ENCODE measurements around the gene OR6T1.

OR6T1 gene, protein sequence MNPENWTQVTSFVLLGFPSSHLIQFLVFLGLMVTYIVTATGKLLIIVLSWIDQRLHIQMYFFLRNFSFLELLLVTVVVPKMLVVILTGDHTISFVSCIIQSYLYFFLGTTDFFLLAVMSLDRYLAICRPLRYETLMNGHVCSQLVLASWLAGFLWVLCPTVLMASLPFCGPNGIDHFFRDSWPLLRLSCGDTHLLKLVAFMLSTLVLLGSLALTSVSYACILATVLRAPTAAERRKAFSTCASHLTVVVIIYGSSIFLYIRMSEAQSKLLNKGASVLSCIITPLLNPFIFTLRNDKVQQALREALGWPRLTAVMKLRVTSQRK

DNA sequence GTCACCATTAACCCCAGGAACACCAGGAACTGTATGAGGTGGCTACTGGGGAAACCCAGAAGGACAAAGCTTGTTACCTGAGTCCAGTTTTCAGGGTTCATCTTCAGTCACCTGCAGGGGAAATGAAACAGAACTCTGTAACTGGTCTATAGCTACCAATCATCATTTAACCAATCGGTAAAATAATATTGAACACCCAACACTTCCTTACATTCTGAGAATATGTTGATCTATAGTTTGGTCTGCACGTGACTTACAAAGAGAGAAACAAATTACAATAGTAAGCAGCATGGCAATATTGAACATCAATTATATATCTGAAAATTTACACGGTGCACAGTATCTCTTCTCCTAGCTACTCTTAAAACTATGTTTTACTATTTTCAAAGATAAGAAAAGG is at the start of gene OR6T1:
OR6T1 (minus strand) TSS at position 101 of the 400 bp plus-strand sequence; CDS start at position 101, 0 bp downstream.
- Histone ChIP-seq H3K4me3 (no peak within 1 kb of the TSS), H3K27ac (no peak within 1 kb of the TSS)

DNA sequence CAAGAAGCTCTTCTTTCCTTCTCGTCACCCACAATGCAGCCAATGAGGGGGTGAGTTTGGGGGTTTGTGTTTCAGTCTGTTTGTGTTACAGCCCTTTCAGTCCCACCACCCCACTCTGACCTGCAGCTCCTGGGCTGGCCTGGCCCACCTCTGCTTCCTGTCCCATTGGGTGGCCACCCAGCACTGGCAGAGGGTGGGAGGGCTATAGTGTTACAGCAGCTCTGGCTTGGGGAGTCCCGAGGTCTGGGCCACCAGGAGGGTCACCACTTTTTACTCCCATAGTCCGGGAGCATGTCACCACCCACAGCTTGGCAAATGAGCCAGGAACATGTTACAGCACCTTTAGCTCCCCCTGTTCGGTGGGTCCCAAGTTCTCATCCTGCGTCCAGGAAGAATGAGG is 35.7 kb upstream of the OR6T1 start:
- no peak overlapping the region for H3K27ac ChIP-seq

DNA sequence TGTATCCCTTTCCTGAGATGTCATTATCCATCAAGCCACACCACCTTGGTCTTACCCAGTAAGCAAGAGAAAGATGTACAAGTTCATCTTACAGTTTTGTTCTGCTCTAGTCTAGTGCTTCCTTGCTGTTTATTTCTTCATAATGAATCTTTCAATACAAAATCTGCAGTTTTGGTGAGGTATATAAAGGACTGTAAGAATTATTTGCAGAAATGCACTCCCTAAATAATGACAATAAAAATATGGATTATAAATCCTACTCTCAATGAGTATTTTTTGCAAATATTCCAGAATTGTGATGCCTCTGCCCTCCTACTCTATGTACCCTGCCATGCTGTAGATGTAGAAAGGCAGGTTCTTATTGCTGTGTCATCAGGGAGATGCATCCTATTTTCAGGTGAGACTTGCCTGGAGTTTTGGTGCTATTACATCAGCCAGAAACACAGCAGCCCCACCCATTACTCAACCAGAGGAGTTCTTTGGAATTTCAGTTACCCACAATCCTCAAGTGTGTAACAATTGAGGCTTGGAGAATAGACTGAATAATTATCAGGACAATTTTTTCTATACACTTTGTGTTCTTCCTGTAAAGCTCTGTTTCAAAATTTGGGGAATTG is 34.2 kb upstream of the OR6T1 start, which contains the start of gene OR10S1:
OR10S1 (minus strand) TSS at position 51 of the 617 bp plus-strand sequence. CDS start 117 bp downstream, outside the sequence.
- Histone ChIP-seq H3K27ac (no peak within 1 kb of the TSS), H3K4me3 (no peak within 1 kb of the TSS)

More for the DNA sequence above, 35.7 kb upstream of the OR6T1 start:
- H3K4me3 ChIP-seq: no peak overlapping the region

DNA sequence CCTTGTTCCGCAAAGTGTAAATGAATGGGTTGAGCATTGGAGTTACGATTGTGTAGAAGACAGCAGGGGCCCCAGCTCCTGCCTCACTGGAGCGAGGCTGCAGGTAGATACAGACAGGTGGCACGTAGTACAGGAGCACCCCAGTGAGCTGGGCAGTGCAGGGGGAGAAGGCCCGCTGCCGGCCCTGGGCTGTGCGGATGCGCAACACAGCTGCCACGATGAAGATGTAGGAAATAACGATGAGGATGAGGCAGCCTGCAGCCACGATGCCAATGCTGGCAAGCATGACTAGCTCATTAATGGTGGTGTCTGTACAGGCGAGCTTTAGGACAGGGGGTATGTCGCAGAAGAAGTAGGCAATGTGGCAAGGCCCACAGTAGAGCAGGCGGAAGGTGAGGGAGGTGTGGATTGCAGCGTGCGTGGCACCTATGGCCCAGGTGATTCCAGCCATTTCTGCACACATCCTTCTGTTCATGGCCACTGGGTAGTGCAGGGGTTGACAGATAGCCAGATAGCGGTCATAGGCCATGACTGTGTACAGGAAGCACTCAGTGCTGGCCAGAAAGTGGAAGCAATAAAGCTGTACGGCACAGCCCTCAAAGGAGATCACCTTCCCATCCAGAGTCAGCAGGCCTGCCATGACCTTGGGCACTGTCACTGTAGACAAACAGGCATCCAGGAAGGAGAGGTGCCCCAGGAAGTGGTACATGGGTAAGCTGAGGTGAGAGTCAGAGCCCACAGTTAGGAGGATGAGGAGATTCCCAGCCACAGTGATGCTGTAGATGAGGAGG is 33.3 kb upstream of the OR6T1 start:
- Histone ChIP-seq H3K27ac (no peak overlapping the region), H3K4me3 (no peak overlapping the region)

DNA sequence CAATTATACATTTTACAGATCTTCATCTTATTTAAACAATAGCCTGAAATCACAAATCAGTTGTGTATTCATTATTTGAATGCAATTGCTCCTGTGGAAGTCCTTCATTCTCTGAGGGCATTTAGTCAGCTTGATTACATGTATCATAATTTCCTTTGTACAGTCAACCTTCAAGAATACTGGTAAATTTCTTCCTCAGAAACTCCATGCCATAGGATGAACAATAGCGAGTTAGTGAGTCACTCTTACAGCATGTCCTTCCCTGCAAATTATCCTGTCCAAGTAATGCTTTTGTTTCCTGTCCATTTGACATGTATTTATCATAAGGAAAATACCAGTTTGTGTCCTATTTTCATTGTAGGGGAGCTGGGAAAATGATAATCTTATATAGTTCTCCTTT is 30.2 kb upstream of the OR6T1 start:
- Histone ChIP-seq H3K4me3 (no peak overlapping the region), H3K27ac (no peak overlapping the region)

DNA sequence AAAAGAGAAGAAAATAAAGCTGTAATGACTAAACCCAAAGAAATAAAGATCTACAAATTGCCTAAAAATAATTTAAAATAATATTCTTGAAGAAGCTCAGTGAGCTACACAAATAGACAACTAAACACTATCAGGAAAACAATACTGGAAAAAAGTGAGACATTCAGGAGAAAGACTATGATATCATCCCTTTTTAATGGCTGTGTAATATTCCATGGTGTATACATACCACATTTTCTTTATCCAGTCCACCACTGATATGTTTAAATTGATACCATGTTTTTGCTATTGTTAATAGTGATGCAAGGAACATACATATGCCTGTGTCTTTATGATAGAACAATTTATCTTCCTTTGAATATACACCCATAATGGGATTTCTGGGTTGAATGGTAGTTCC is 13.1 kb upstream of the OR6T1 start:
- H3K27ac ChIP-seq: no peak overlapping the region
- H3K4me3 ChIP-seq: no peak overlapping the region

DNA sequence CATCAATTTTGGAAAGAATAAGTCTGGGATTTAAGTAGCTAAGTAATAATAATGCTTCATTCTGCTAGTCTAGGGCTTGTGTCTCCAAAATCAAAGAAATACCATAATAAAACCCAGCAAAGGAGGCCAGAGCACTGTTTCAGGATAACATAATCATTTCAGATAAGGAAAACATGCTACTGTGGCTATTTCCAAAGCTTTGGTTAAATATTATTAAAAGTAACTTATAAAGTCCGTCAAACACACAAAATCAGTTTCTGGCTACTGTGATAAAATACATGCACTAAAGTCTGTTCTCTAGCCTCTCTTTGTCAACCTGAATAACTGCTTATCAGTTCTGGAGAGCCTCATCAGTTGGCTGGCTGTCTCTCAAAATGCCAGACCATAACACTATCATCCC is 1.5 kb upstream of the OR6T1 start:
- H3K4me3 ChIP-seq: no peak overlapping the region
- no peak overlapping the region for H3K27ac ChIP-seq

DNA sequence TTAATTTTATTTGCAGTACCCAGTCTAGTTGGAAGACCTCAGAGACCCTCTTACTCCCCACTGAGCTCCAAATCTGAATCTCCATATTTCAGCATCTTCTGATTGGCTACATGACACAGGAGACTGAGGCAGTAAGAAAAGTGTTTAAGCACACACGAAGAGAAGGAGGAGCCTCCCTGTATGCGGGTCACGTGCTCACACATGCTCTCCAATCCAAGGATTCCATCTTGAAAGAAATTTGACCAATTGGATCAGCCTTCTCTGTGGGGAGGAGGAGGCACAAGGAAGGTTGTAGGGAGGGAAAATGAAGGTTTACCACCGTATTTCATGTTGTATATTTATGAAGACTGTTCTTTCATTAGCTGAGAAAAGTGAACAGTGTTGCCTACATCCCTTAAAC is 1.2 kb downstream of the OR6T1 start:
- Histone ChIP-seq H3K27ac (no peak overlapping the region), H3K4me3 (no peak overlapping the region)

DNA sequence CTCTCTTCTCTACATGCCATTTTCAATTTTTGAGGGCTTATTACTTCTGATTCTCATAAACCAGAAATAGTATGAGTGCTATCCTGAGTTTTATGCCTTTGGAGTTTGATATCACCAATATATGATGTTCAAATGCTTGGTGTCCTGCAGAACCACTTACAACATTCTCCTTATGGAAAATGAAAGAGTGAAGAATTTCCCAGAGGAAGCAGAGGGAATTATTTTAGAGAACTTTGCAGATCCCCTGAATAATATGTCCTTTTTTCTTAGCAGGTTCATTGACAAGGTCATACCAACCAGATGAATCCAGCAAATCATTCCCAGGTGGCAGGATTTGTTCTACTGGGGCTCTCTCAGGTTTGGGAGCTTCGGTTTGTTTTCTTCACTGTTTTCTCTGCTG is 4.3 kb downstream of the OR6T1 start, which contains the start of gene OR4D5:
OR4D5 (plus strand) TSS at position 301 of the 400 bp plus-strand sequence; CDS start at position 301, 0 bp downstream.
- Histone ChIP-seq H3K27ac (no peak within 1 kb of the TSS), H3K4me3 (no peak within 1 kb of the TSS)

DNA sequence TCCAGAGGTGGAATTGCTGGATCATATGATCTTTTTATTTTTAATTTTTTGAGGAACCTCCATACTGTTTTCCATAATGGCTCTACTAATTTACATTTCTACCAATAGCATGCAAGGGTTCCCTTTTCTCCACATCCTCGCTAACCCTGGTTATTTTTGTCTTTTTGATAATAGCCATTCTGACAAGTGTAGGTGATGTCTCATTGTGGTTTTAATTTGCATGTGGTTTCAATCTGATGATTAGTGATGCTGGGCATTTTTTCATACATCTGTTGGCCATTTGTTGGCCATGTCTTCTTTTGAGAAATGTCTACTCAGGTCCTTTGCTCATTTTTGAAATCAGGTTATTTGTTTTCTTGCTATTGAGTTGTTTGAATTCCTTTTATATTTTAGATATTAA is 19.6 kb downstream of the OR6T1 start:
- Histone ChIP-seq H3K4me3 (no peak overlapping the region), H3K27ac (no peak overlapping the region)

DNA sequence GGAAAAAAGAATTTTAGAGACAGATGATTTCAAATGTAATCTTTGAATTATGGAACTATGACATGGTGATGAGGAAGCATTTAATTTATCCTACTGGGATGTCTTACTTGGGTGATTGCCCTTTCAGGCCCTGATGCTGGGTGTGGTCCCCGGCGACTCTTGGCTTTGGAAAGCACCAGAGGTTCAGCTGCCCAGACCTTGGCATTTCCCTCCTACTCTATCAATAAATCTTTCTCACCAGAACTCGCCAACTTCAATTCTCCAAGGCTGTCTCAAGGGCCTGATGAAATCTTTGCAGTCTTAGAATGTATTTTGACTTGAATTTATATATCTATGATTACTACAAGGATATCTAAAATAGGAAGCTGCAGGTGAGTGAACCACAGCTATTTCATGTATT is 22.7 kb downstream of the OR6T1 start:
- Histone ChIP-seq H3K27ac (no peak overlapping the region), H3K4me3 (no peak overlapping the region)

DNA sequence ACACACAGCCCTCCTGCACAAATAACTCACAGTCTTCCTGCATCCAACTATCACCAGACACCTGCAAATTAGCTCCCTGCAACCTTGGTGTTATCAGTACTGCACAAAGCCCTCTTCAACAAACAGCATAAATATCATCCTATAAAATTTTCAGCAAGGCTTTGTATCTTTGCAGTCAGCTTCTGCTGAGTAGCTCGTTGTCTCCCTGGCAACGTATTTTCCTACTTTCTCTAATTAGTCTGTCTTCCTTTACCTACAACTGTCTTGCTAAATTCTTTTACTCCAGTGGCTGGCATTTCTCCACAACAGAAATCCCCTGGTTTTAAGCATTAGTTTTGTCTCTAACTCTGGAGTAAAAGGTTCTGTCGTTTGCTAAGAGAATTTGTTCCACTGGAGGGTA is 37.8 kb downstream of the OR6T1 start:
- Histone ChIP-seq H3K4me3 (no peak overlapping the region), H3K27ac (no peak overlapping the region)

DNA sequence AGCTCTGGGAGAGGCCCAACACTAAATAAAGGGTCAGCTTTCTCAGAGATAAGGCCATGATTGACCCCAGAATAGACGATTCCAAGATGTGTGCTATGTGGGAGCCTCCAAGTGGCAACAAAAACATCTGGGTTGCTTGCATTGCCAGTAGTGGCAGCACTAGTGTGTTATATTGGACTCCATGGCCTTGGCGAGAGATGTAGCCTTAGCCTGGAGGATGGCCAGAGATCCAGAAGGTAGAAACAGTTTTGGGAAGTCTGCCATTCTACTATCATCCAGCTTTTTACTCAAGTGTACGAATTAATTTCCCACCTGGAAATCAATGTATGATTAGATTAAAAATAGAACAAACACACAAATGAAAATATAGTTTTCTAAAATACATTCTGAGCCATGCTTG is 38.7 kb downstream of the OR6T1 start:
- Histone ChIP-seq H3K4me3 (no peak overlapping the region), H3K27ac (no peak overlapping the region)

DNA sequence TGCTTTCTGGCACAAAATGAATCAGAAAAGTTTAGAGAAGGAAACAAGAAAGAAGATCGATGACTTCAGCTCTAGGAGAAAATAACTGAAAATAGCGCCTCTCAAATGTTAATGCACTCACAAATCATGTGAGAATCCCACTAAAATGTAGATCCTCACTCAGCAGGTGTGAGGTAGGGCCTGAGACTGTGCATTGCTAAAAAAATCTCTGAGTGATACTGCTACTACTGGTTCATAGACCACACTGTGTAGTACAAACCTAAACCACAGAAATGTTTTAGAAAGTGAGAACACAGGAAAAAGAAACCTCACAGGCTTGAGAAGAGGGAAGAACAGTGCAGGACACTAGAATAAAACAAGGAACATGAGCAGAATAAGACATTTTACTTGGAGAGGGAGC is 39.7 kb downstream of the OR6T1 start:
- no peak overlapping the region for H3K4me3 ChIP-seq
- H3K27ac ChIP-seq: no peak overlapping the region

DNA sequence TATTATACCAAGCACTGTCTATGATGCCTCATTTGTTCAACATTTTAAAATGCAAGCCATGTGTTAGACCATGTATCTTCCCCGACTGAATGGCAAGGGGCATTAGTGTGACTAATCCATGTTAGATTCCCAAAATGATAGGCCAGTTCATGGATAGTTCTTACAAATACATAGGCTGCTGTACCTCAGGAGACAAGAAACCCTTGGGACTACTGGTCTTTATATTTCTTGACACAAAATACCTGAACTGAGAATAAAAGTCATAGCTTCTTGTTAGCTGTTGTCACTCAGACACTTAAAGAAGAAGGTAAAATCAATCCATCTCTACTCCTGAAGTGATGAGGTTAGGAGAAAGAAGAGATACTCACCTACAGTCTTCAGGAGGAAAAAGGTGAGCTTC is 41.8 kb downstream of the OR6T1 start, which contains the start of gene OR8D4:
OR8D4 (plus strand) TSS at position 301 of the 400 bp plus-strand sequence. CDS start 4,265 bp downstream, outside the sequence.
- H3K27ac ChIP-seq: no peak within 1 kb of the TSS
- H3K4me3 ChIP-seq: no peak within 1 kb of the TSS

DNA sequence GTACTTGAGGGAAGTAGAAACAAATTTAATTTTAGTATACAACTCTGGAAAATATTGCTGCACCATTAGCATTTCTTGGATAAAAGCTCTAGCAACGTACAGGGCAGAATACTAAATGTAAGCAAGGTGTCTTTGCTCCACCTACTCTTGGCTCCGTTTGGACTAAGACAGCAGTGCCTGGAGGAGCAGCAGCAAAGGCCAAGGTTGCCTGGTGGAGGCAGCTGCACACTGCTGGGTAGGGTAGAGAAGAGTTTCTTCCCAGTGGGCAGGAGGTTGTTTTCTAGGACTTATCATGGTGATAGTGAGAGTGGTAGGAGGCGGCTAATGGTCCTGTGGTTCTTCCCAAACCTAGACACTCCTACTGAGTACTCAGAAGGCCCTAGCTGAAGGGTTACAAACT is 43.8 kb downstream of the OR6T1 start:
- Histone ChIP-seq H3K27ac (no peak overlapping the region), H3K4me3 (no peak overlapping the region)
